IMR-90 (cell line): ENCODE data around the gene MDM1. TPM values are rescaled to one million over a fixed set of nuclear protein-coding genes. Genes with fewer than 3 reads are reported as not detected.

Experiments used
- ATAC-seq: fragments of 200-7000 bp; cut with Tn5 transposase; 2 replicates; pipeline ENCODE4 v1.9.1; 2020; ENCODE audit warnings: low read depth, mild to moderate bottlenecking, moderate library complexity
- BruUV-seq: library from RNA; stranded (reverse); fragments of 400-500 nt; replicated peaks from 2 replicates; lab custom pipeline; 2021; lab: Mats Ljungman, UMichigan
- CTCF ChIA-PET: fragments of 300-600 bp; formaldehyde crosslinking; extraction: SDS; loops from one replicate; lab custom pipeline; 2021; ENCODE audit warnings: antibody characterized with exemption; lab: Yijun Ruan, JAX
- POLR2A ChIA-PET: fragments of 300-600 bp; sonication (Branson Sonifier 250); formaldehyde crosslinking; loops from one replicate; lab custom pipeline; 2022; ENCODE audit warnings: antibody characterized with exemption; ENCODE audit not compliant: unreplicated experiment; lab: Charles Lee
- DNase-seq: peaks from one replicate; pipeline ENCODE4 v3.0.0; 2013
- H2AFZ ChIP-seq: replicated peaks from 2 replicates; pipeline ENCODE3; 2013; ENCODE audit warnings: low read length, mild to moderate bottlenecking; ENCODE audit not compliant: poor library complexity
- H2AK5ac ChIP-seq: 2 replicates; pipeline ENCODE4 v1.6.1; 2013; ENCODE audit warnings: low read depth, low read length, inconsistent platforms
- H2AK9ac ChIP-seq: replicated peaks from 2 replicates; pipeline ENCODE3; 2013; ENCODE audit warnings: mild to moderate bottlenecking, low read depth, low read length, moderate library complexity; ENCODE audit not compliant: poor library complexity
- H2BK120ac ChIP-seq: 2 replicates; pipeline ENCODE4 v1.6.1; 2013; ENCODE audit warnings: low read depth, low read length, inconsistent platforms
- H2BK15ac ChIP-seq: 3 replicates; pipeline ENCODE4 v1.6.1; 2013; ENCODE audit warnings: low read depth, low read length, inconsistent platforms
- H2BK20ac ChIP-seq: 2 replicates; pipeline ENCODE4 v1.6.1; 2013; ENCODE audit warnings: low read depth, mild to moderate bottlenecking, inconsistent platforms, low read length, moderate library complexity
- H2BK5ac ChIP-seq: 2 replicates; pipeline ENCODE4 v1.6.1; 2013; ENCODE audit warnings: mild to moderate bottlenecking, low read depth, low read length, inconsistent platforms; ENCODE audit not compliant: poor library complexity, severe bottlenecking
- H3K14ac ChIP-seq: replicated peaks from 2 replicates; pipeline ENCODE4 v1.6.1; 2013; ENCODE audit warnings: low read depth, low read length, inconsistent platforms
- H3K18ac ChIP-seq: 2 replicates; pipeline ENCODE4 v1.6.1; 2013; ENCODE audit warnings: low read depth, low read length, control low read depth
- H3K23ac ChIP-seq: 2 replicates; pipeline ENCODE4 v1.6.1; 2013; ENCODE audit warnings: low read depth, low read length, inconsistent platforms
- H3K27ac ChIP-seq: 2 replicates; pipeline ENCODE4 v1.5.1; 2013; ENCODE audit warnings: mild to moderate bottlenecking, control low read depth, low read length; ENCODE audit not compliant: insufficient read depth
- H3K27me3 ChIP-seq: 2 replicates; pipeline ENCODE4 v1.6.1; 2013; ENCODE audit warnings: low read length; ENCODE audit not compliant: control insufficient read depth, insufficient read depth
- H3K36me3 ChIP-seq: 2 replicates; pipeline ENCODE4 v1.6.1; 2013; ENCODE audit warnings: low read length, mixed read lengths; ENCODE audit not compliant: control insufficient read depth, insufficient read depth
- H3K4ac ChIP-seq: 2 replicates; pipeline ENCODE4 v1.6.1; 2013; ENCODE audit warnings: low read depth, low read length, inconsistent platforms
- H3K4me1 ChIP-seq: 2 replicates; pipeline ENCODE4 v1.6.1; 2013; ENCODE audit warnings: low read length, mixed read lengths; ENCODE audit not compliant: control insufficient read depth, insufficient read depth
- H3K4me2 ChIP-seq: 2 replicates; pipeline ENCODE4 v1.6.1; 2013; ENCODE audit warnings: low read depth, mild to moderate bottlenecking, control low read depth, low read length, moderate library complexity
- H3K4me3 ChIP-seq: 2 replicates; pipeline ENCODE4 v1.5.1; 2013; ENCODE audit warnings: low read depth, mild to moderate bottlenecking, control low read depth, low read length, moderate library complexity; ENCODE audit not compliant: insufficient read depth
- H3K56ac ChIP-seq: 2 replicates; pipeline ENCODE4 v1.6.1; 2013; ENCODE audit warnings: low read length, inconsistent platforms; ENCODE audit not compliant: insufficient read depth; ENCODE audit errors: extremely low read depth
- H3K79me1 ChIP-seq, 2 experiments: 2 replicates each; pipeline ENCODE4 v1.6.1; 2013; ENCODE audit warnings: low read length in 2 of 2, inconsistent platforms in 1 of 2, low read depth in 1 of 2
- H3K9ac ChIP-seq: 2 replicates; pipeline ENCODE4 v1.6.1; 2013; ENCODE audit warnings: low read depth, low read length, control low read depth
- H3K9me1 ChIP-seq: 2 replicates; pipeline ENCODE4 v1.6.1; 2013; ENCODE audit warnings: low read length, inconsistent platforms; ENCODE audit not compliant: insufficient read depth
- H3K9me3 ChIP-seq: 2 replicates; pipeline ENCODE4 v1.6.1; 2013; ENCODE audit warnings: low read length; ENCODE audit not compliant: control insufficient read depth, insufficient read depth
- H4K20me1 ChIP-seq: 2 replicates; pipeline ENCODE4 v1.6.1; 2013; ENCODE audit warnings: low read length, inconsistent platforms; ENCODE audit not compliant: insufficient read depth
- H4K5ac ChIP-seq: 2 replicates; pipeline ENCODE4 v1.6.1; 2013; ENCODE audit warnings: mild to moderate bottlenecking, low read depth, low read length, control low read depth
- H4K8ac ChIP-seq, 2 experiments: 2 replicates each; pipeline ENCODE4 v1.6.1; 2013; ENCODE audit warnings: low read depth in 2 of 2, low read length in 2 of 2, control low read depth in 1 of 2, inconsistent platforms in 1 of 2
- H4K91ac ChIP-seq: 2 replicates; pipeline ENCODE4 v1.6.1; 2013; ENCODE audit warnings: low read depth, low read length, inconsistent platforms; ENCODE audit not compliant: insufficient read depth
- BHLHE40 ChIP-seq: fragments of 150-350 bp; IDR thresholded peaks from 2 replicates; pipeline ENCODE4 v1.6.1; 2016; ENCODE audit warnings: mild to moderate bottlenecking, low read depth, low read length
- CEBPB ChIP-seq: IDR thresholded peaks from 2 replicates; pipeline ENCODE4 v1.6.1; 2012; ENCODE audit warnings: low read depth, low read length, improper control_type of control experiment
- CHD1 ChIP-seq: IDR thresholded peaks from 2 replicates; pipeline ENCODE4 v1.6.1; 2012; ENCODE audit warnings: low read depth, low read length, improper control_type of control experiment
- ELK1 ChIP-seq: fragments of 150-350 bp; IDR thresholded peaks from 2 replicates; pipeline ENCODE4 v1.6.1; 2016; ENCODE audit warnings: low read depth, mild to moderate bottlenecking, low read length, moderate library complexity, borderline replicate concordance
- FOS ChIP-seq: fragments of 150-350 bp; IDR thresholded peaks from 2 replicates; pipeline ENCODE4 v1.6.1; 2016; ENCODE audit warnings: low read depth, low read length
- MAFK ChIP-seq: IDR thresholded peaks from 2 replicates; pipeline ENCODE4 v1.6.1; 2012; ENCODE audit warnings: low read depth, low read length, improper control_type of control experiment
- MAZ ChIP-seq: IDR thresholded peaks from 2 replicates; pipeline ENCODE4 v1.6.1; 2012; ENCODE audit warnings: low read depth, mild to moderate bottlenecking, low read length, improper control_type of control experiment, moderate library complexity, borderline replicate concordance
- MXI1 ChIP-seq: IDR thresholded peaks from 2 replicates; pipeline ENCODE4 v1.6.1; 2012; ENCODE audit warnings: low read depth, mild to moderate bottlenecking, low read length, moderate library complexity, borderline replicate concordance
- NFE2L2 ChIP-seq: fragments of 150-350 bp; IDR thresholded peaks from 2 replicates; pipeline ENCODE4 v1.6.1; 2016; ENCODE audit warnings: low read depth, mild to moderate bottlenecking, low read length
- POLR2A ChIP-seq: IDR thresholded peaks from 2 replicates; pipeline ENCODE4 v1.6.1; 2012; ENCODE audit warnings: mild to moderate bottlenecking, low read depth, low read length
- RAD21 ChIP-seq: IDR thresholded peaks from 2 replicates; pipeline ENCODE4 v1.6.1; 2012; ENCODE audit warnings: low read length, improper control_type of control experiment
- RCOR1 ChIP-seq: IDR thresholded peaks from 2 replicates; pipeline ENCODE4 v1.6.1; 2012; ENCODE audit warnings: mild to moderate bottlenecking, low read length, improper control_type of control experiment; ENCODE audit not compliant: insufficient replicate concordance
- RFX5 ChIP-seq: IDR thresholded peaks from 2 replicates; pipeline ENCODE4 v1.8.0; 2012; ENCODE audit warnings: low read depth, mild to moderate bottlenecking, low read length, moderate library complexity
- SMC3 ChIP-seq: fragments of 150-350 bp; IDR thresholded peaks from 2 replicates; pipeline ENCODE4 v1.6.1; 2016; ENCODE audit warnings: low read depth, mild to moderate bottlenecking, antibody characterized with exemption, low read length, moderate library complexity
- USF2 ChIP-seq: fragments of 150-350 bp; IDR thresholded peaks from 2 replicates; pipeline ENCODE4 v1.6.1; 2017; ENCODE audit warnings: mild to moderate bottlenecking, antibody characterized with exemption, low read length, low read depth
- WGBS, 2 experiments: methylation state at CpG; one replicate each; pipeline versions ENCODE4 v1.1.5 to v1.1.7; 2013; ENCODE audit warnings: missing lambda C conversion rate in 2 of 2; ENCODE audit not compliant: insufficient read length in 1 of 2; ENCODE audit errors: extremely low coverage in 2 of 2; 5-methylcytosine and 5-hydroxymethylcytosine counted together
- dilution Hi-C: fragments of 300-500 bp; cut with HindIII; formaldehyde crosslinking; loops from one replicate; pipeline ENCODE4 v1.14.3; 2018; ENCODE audit warnings: low sequenced_read_pairs; ENCODE audit not compliant: unreplicated experiment
- in situ Hi-C: fragments of 300-500 bp; cut with MboI; formaldehyde crosslinking; loops from 3 replicates; pipeline ENCODE4 v1.14.3; 2019; ENCODE audit warnings: low sequenced_read_pairs, inconsistent platforms, mixed read lengths
- intact Hi-C: fragments of 100-400 bp; cut with micrococcal nuclease; formaldehyde crosslinking; loops from 2 replicates; pipeline ENCODE4 v1.10.0; 2022
- polyA plus RNA-seq, 3 experiments: library from polyadenylated mRNA; depleted of rRNA; stranded (reverse); fragments of >200 nt; gene quantifications; 2 replicates each; pipeline ENCODE4 v1.2.3, GENCODE V29; 2012; ENCODE audit warnings: low replicate concordance in 1 of 3
- total RNA-seq: library from RNA; depleted of rRNA; stranded (reverse); fragments of >200 nt; gene quantifications from 2 replicates; pipeline ENCODE4 v1.2.3, GENCODE V29; 2012
- TF ChIP-seq, protein P1 (sequence below): conservative IDR thresholded peaks from 2 replicates; pipeline ENCODE4 v1.5.1; 2012; ENCODE audit warnings: mild to moderate bottlenecking, low read depth, low read length, improper control_type of control experiment

Gene MDM1
- total and polyA plus RNA-seq, 2 of the 4 experiments (the other 2 are of a cell fraction) = 5.6 to 5.7 TPM

DNA sequence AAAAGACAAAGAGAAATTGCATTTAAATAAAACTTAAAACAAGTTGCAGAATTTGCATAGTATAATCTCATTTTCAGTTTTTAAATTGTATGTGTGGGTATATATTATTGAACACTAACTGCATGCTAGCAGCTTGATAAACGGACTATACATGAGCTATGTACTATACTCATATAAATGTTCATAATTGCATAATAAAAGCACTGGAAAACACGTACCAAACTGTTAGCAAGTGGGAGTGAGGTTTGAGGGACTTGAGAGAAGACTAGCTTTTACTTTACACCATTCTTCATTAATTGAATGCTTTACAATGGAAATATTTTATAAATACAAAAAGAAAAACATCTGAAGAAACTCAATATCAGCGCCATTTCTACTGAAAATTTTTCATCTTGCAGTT, 32.2 kb upstream of the MDM1 start:
- no peak overlapping the region for H3K14ac ChIP-seq
- ATAC-seq (no peak), DNase-seq (no peak)
- H3K36me3 ChIP-seq = no peaks in the 10 kb centered on the region
- H3K9me1 ChIP-seq = peaks cover 17% of the 10 kb centered on the region
- in situ Hi-C loops = loop anchor here (10.0 to 25.0 kb wide), 2 partner anchors 240 to 323 kb away; partner anchors contain the start of gene NUP107
- H3K56ac ChIP-seq = no peak overlapping the region
- TF ChIP-seq MAFK (no peak), USF2 (no peak), POLR2A (no peak), BHLHE40 (no peak), RCOR1 (no peak), FOS (no peak), SMC3 (no peak), RFX5 (no peak), NFE2L2 (no peak), CEBPB (no peak), ELK1 (no peak), MAZ (no peak), MXI1 (no peak), CHD1 (no peak), RAD21 (no peak)
- TF ChIP-seq, protein P1, sequence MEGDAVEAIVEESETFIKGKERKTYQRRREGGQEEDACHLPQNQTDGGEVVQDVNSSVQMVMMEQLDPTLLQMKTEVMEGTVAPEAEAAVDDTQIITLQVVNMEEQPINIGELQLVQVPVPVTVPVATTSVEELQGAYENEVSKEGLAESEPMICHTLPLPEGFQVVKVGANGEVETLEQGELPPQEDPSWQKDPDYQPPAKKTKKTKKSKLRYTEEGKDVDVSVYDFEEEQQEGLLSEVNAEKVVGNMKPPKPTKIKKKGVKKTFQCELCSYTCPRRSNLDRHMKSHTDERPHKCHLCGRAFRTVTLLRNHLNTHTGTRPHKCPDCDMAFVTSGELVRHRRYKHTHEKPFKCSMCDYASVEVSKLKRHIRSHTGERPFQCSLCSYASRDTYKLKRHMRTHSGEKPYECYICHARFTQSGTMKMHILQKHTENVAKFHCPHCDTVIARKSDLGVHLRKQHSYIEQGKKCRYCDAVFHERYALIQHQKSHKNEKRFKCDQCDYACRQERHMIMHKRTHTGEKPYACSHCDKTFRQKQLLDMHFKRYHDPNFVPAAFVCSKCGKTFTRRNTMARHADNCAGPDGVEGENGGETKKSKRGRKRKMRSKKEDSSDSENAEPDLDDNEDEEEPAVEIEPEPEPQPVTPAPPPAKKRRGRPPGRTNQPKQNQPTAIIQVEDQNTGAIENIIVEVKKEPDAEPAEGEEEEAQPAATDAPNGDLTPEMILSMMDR = no peak
- H4K5ac ChIP-seq = no peak overlapping the region
- H2AFZ ChIP-seq = no peak overlapping the region
- no peak overlapping the region for H3K4me3 ChIP-seq
- peak overlapping the region; percentile 97 for H2BK5ac ChIP-seq
- H3K79me1 ChIP-seq = 0 out of 4 replicates have a peak, but pooled peaks cover 0 to 11% of the 10 kb centered on the region in 2 experiments
- CTCF ChIA-PET = no interaction called here
- no peak overlapping the region for H2AK9ac ChIP-seq
- H3K4me2 ChIP-seq = peak overlapping the region; percentile 76; the same call in 1 of the 2 replicates
- peak overlapping the region; percentile 4; the same call in 1 of the 2 replicates for H3K9ac ChIP-seq
- WGBS, 2 experiments = no CpG with 5 or more reads among the region's 3 CpGs
- H2AK5ac ChIP-seq = no peak overlapping the region; the same call in 1 of the 2 replicates
- peak overlapping the region; percentile 47; the same call in 1 of the 2 replicates for H3K23ac ChIP-seq
- no peak overlapping the region for H2BK20ac ChIP-seq
- no TSS peak for BruUV-seq
- H2BK15ac ChIP-seq = peak overlapping the region; percentile 79; the same call in 1 of the 3 replicates
- H4K20me1 ChIP-seq = no peaks in the 10 kb centered on the region; the same call in 1 of the 2 replicates
- H4K91ac ChIP-seq = 0 out of 2 replicates have a peak overlapping the region, but pooled peaks have one; percentile 97
- dilution Hi-C loops = no loop called here
- H3K4me1 ChIP-seq = peaks cover 9% of the 10 kb centered on the region
- H3K27me3 ChIP-seq = no peaks in the 10 kb centered on the region
- POLR2A ChIA-PET = interaction anchor here (0.7 kb wide), 1 partner anchor 252 kb away, joined by 6 read pairs; no protein-coding TSS in a partner anchor
- H3K4ac ChIP-seq = peak overlapping the region; percentile 92; the same call in 1 of the 2 replicates
- peak overlapping the region; percentile 7 to 94; a peak in 2 of 4 replicates for H4K8ac ChIP-seq
- H3K27ac ChIP-seq = no peak overlapping the region; the same call in 1 of the 2 replicates
- H3K18ac ChIP-seq = no peak overlapping the region
- H3K9me3 ChIP-seq = no peaks in the 10 kb centered on the region
- intact Hi-C loops = no loop called here
- H2BK120ac ChIP-seq = no peak overlapping the region; the same call in 1 of the 2 replicates
